GM13977 (cell line): Measurements from ENCODE around the gene ACP3.
"Not testable (repeated sequence)": the region's sequence is repeated elsewhere in the genome, so short reads cannot be mapped to it uniquely, and the experiment has no call there.

ENCODE experiments used
- DNase-seq: peaks from one replicate; pipeline ENCODE4 v3.0.0; 2012; ENCODE audit warnings: low spot score
- in situ Hi-C: fragments of 300-500 bp; cut with MboI; formaldehyde crosslinking; loops from one replicate; pipeline ENCODE4 v1.12.0; 2022; ENCODE audit warnings: low sequenced_read_pairs, low pct_unique_long_range_greater_than_20kb, mixed read lengths, inconsistent platforms; ENCODE audit not compliant: unreplicated experiment
- TF ChIP-seq, protein P1 (sequence below): IDR thresholded peaks from 2 replicates; pipeline ENCODE4 v1.5.1; 2012; ENCODE audit warnings: mild to moderate bottlenecking, control low read depth; ENCODE audit not compliant: insufficient read depth; ENCODE audit errors: extremely low read depth, missing control alignments

ACP3 gene

DNA sequence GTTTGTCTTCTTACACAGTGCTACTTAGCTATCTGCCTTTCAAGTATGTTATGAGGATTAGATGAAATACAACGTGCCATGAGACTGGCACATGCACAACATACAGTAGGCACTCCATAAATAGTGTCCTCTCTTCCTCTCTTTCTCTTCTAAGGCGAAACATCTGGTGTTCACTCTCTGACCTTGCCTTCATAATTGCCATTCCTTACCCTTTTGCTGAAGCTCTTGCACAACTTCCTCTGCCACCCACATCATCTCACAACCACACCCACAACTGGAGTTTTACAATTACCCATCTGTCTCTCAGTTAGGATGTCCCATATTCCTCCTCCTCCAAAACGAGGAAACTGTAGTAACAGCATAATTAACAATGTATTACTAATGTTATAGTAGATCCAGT is 26.4 kb upstream of the ACP3 start:
- in situ Hi-C loops = no loop called here
- DNase-seq = no peak
- TF ChIP-seq, protein P1, sequence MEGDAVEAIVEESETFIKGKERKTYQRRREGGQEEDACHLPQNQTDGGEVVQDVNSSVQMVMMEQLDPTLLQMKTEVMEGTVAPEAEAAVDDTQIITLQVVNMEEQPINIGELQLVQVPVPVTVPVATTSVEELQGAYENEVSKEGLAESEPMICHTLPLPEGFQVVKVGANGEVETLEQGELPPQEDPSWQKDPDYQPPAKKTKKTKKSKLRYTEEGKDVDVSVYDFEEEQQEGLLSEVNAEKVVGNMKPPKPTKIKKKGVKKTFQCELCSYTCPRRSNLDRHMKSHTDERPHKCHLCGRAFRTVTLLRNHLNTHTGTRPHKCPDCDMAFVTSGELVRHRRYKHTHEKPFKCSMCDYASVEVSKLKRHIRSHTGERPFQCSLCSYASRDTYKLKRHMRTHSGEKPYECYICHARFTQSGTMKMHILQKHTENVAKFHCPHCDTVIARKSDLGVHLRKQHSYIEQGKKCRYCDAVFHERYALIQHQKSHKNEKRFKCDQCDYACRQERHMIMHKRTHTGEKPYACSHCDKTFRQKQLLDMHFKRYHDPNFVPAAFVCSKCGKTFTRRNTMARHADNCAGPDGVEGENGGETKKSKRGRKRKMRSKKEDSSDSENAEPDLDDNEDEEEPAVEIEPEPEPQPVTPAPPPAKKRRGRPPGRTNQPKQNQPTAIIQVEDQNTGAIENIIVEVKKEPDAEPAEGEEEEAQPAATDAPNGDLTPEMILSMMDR = no peak

DNA sequence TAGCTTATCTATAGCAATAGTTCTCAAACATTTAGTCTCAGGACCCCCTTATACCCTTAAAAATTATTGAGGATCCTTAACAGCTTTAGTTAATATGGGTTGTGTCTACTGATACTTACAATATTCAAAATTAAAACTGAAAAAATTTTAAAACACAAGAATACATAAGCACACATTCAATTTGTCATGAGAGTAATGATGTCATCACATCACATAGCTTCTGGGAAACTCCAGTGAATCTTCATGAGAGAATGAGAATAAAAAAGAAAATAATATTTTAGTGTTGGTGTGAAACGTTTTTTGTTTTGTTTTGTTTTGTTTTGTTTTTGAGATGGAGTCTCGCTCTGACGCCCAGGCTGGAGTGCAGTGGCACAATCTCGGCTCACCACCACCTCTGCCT is 25.2 kb upstream of the ACP3 start:
- DNase-seq = no peak
- in situ Hi-C loops = no loop called here
- TF ChIP-seq, protein P1 = no peak

DNA sequence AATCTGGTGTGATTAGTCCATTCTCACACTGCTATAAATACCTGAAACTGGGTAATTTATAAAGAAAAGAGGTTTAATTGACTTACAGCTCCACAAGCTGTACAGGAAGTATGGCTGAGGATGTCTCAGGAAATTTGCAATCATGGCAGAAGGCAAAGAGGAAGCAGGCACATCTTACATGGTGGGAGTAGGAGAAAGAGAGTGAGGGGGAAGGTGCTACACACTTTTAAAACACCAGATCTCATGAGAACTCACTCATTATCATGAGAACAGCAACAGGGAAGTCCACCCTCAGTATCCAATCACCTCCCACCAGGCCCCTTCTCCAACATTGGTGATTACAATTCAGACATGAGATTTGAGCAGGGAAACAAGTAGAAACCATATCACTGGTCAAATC is 24.0 kb upstream of the ACP3 start:
- DNase-seq = no peak
- in situ Hi-C loops = no loop called here
- TF ChIP-seq, protein P1 = no peak

DNA sequence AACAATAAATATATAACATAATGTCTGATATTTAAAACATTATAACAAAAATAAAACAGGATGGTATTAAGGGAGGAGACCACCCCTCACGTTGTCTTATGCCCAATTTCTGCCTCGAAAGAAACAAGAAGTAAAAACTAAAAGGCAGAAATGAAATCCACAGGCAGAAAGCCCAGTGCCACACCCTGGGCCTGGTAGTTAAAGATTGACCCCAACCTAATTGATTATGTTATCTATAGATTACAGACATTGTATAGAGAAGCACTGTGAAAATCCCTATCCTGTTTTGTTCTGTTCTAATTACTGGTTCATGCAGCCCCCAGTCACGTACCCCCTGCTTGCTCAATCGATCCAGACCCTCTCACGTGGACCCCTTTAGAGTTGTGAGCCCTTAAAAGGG is 22.3 kb upstream of the ACP3 start:
- DNase-seq = no peak
- TF ChIP-seq, protein P1 = no peak
- in situ Hi-C loops = no loop called here

DNA sequence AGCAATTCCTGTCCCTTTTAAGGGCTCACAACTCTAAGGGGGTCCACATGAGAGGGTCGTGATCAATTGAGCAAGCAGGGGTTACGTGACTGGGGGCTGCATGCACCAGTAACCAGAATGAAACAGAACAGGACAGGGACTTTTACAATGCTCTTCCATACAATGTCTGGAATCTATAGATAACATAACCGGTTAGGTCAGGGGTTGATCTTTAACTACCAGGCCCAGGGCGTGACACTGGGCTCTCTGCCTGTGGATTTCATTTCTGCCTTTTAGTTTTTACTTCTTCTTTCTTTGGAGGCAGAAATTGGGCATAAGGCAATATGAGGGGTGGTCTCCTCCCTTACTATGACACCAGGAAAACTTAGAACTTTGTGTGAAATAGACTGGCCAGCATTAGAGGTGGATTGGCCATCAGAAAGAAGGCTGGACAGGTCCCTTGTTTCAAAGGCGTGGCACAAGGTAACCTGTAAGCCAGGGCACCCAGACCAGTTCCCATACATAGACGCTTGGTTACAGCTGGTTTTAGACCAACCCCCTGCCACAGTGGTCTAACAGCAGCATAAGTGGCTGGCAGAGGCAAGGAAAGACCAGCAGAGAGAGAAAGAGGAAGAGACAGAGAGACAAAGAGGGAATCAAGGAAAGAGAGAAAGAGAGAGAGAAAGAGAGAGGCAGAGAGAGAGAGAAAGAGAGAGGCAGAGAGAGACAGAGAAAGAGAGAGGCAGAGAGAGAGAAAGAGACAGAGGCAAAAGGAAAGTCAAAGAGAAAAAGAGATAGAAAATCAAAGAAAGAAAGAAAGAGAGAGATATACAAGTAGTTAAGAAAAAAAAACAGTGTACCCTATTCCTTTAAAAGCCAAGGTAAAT is 13.6 kb upstream of the ACP3 start:
- DNase-seq, in situ Hi-C loops: not testable (repeated sequence)

DNA sequence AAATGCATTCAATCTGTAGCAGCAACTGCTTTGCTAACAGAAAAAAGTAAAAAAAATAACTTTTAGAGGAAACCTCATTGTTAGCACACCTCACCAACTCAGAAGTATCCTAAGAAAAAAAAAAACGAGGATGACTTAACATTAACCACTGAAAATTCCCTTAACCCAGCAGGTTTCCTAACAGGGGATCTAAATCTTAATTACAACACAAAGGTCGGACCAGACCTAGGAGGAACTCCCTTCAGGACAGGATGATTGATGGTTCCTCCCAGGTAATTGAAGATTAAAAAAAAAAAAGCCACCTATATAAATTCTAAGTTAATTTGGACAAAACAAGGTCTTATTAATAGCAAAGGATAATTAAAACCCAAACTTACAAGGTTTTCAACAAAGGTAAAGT is 12.9 kb upstream of the ACP3 start:
- DNase-seq, in situ Hi-C loops: not testable (repeated sequence)

DNA sequence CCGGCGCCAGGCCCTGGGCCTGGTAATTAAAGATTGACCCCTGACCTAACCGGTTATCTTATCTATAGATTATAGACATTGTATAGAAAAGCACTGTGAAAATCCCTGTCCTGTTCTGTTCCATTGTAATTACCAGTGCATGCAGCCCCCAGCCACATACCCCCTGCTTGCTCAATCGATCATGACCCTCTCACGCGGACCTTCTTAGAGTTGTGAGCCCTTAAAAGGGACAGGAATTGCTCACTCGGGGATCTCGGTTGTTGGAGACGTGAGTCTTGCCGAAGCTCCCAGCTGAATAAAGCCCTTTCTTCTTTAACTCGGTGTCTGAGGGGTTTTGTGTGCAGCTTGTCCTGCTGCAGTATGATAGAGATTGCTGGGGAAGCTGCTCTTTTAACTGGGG is 7.2 kb upstream of the ACP3 start:
- in situ Hi-C loops, DNase-seq: not testable (repeated sequence)

DNA sequence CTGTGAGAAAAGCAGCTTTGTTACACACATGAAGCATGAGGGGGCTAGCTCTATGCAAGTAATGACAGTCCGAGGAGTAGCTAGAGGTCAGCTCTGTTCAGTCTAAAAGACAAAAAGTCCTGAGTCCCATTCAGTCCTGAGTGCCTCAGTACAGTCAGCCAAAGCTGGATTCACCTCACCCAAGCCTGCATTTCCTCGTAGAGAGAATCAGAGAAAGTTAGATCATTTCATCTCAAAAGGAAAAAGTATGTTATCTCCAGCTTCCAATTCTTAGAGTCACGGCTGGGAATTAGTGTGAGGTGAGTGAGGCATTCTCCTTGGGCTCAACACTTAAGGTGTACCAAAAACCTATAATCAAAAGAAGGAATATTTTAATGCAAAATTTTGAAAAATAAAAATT is 5.9 kb upstream of the ACP3 start:
- in situ Hi-C loops = no loop called here
- TF ChIP-seq, protein P1 = no peak
- DNase-seq = no peak
